Activated gamma-delta T cell treated with anti-CD3 and anti-CD28 coated beads, Interleukin-2, amount 50 U/mL, for 16 hours (primary cell): ENCODE measurements around the gene TTC28.

Experiments used
- DNase-seq: peaks from one replicate; pipeline ENCODE4 v3.0.0-alpha.2; 2020; ENCODE audit warnings: low read depth

The TTC28 gene

GRCh38 chr22:28351476-28351875 lies 328.2 kb downstream of the TTC28 start:
- no peak for DNase-seq

- no peak for DNase-seq
These were observed 330.7 kb downstream of the TTC28 start for GRCh38 chr22:28348613-28349609.

- DNase-seq = no peak
These were observed 333.3 kb downstream of the TTC28 start for GRCh38 chr22:28346308-28346707.

DNA sequence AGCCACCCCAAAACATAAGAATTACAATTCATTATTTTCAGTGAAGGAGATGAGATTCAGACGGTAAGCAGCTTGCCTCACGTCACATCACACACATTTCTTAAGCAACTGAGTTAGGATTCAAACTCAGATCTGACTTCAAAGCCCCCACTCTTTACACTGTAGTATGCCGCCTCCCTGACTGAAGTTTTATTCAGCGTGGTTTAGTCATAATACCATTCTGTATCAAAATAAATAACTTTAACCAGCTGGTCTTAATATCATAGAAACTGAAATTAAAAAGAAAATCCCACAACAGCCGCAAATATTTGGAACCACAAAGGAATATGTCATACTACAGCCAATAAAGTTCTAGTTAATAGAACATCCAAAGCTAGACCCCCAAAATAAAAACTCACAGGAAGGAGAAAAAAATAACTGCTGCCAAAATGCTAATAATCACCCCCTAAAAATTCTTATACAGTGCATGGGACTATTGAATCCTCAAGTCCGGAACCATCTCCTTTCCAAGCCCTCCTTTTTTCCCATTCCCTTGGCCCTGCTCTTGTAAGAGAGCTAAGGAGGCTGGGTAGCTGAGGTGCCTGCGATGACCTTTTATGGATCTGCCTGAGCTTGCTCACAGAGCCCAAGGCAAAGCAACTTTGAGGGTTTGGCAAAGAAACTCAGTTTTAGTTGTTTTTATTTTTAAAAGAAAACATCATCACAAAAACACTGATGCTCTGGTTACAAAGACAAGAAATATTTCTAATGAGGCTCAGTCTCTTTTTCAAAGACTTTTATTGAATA lies 334.5 kb downstream of the TTC28 start:
- no peak for DNase-seq

DNA sequence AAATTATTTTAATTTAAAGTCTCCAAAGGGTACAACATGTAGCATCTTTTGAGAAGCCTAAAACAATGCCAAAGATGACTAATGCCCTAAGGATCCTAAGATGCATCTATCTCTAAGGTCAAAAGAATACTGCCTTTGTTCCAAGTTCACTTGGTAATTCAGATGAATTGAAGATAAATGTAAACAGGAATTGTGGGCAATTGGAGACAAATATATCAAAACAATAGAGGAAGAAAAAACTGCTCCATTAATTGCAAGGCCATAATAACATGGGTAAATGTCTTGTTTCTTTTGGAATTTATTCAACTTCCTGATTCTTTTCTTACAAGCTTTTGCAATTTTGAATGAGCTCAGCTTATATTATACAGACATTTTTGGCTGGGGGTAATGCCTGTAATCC lies 338.6 kb downstream of the TTC28 start:
- DNase-seq = no peak

DNA sequence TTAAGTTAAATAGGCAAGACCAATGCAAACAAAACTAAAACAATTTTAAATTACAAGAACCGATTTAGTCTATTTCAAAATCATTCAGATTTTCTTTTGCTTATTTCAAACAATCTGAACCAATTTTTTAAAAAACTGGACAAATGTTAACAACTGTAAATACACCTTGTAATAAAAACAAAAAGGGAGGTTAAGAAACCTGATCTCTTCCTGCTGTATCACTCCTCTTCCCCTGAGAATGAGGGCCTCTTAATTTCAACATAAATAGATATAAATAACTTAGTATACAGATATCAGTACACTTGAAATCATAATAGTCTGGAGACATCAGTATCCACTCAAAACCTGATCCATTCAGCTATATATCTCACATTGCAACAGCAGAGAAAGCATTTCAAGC lies 346.6 kb downstream of the TTC28 start:
- DNase-seq = no peak

GRCh38 chr22:28332410-28332809 lies 347.2 kb downstream of the TTC28 start:
- no peak for DNase-seq

- DNase-seq = no peak
These were observed 347.9 kb downstream of the TTC28 start for GRCh38 chr22:28331695-28332094.

DNA sequence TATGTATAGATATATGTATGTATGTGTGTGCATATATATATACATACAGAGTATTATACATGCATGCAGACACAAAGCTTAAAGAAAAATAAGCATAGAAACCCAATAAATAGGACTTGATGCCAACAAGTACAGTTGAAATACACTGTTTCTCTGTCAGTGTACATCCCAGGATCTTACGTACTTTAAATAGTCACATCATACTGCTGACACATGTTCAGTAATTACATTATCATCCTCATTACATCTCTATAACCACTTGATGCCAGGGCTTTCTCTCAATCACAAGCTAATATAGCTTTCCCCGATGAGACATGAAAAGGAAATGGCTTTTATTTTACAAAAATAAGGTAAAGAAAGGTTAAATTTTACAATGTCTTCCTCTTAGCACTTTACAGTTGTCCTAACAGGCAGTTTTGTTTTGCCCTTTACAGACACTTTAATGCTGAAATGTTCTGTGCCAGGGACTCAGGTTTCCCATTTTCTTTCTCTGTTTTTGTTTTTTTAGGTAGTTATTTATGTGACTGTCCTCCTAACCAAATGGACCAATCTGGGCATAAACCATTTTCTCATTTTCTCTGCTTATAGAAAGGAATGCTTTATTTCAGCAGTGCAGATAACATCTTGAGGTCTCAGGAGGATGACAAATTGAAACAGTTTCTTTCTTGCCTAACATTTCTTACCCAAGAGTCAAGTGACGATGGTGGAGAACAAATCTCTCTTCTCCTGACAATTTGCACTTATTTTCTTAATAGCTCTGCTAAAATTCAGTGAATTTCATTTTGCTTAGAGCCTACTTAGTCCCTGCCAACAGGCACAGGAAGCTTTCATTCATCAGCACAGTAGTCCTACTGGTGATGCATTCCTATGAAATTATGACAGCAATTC lies 350.2 kb downstream of the TTC28 start:
- DNase-seq = no peak

DNA sequence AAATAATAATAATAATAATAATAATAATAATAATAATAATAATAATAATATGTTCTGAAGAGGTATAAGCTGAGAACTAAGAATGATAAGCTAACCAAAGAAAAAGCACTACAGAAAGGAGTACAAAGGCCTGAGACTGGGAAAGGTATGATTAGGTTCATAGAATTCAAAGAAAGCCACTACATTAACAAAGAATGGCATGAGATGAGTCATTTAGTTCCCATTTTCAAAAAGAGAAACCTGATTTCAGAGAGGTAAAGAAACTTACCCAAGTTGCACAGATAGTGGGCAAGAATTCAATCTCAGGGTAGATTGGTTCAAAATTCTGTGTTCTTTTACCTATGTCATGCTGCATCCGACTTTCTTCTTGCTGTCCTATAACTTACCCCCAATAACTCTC lies 350.9 kb downstream of the TTC28 start:
- no peak for DNase-seq

GRCh38 chr22:28316014-28316413 lies 363.6 kb downstream of the TTC28 start:
- DNase-seq = no peak

DNA sequence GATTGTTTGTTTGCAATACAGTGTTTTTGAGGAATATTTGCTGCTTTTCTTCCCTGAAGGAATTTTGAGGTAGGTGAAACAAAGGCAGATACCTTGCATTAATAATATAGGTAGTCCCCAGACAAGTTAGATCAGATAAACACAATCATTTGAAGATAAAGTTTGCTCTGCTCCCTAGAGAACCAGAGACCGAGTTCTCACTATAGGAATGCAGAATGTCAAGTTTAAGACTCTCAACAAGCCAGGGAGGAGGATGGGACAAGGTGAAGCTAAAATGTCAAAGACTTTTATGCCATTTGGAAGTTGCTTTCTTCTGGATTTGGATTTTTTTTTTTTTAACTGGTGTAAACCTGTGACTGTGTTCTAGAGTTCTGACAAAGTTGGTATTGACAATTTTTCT lies 364.7 kb downstream of the TTC28 start:
- DNase-seq = no peak

- no peak for DNase-seq
These were observed 369.3 kb downstream of the TTC28 start for GRCh38 chr22:28310299-28310698.

DNA sequence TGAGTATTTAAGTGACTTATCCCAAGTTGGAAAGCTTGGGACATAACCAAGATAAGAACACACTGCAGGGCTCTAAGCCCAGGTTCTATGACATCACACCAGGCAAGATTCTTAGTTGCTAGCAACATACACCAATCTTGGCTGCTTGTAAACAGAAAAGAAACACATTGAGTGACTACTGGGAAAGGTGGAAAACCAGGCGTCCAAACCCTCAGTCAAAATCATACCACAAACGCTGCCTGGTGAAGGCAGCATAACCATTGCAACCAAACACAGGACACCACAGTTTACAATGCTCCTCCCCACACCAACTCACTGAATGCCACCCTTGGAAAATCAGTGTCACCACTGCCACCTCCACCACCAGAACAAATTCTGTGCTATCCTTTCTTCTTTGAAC lies 379.9 kb downstream of the TTC28 start:
- DNase-seq = no peak

- no peak for DNase-seq
These were observed 380.3 kb downstream of the TTC28 start for GRCh38 chr22:28299309-28299708.

- DNase-seq = no peak
These were observed 382.1 kb downstream of the TTC28 start for GRCh38 chr22:28297504-28297903.

GRCh38 chr22:28296452-28296851 lies 383.2 kb downstream of the TTC28 start:
- no peak for DNase-seq

DNA sequence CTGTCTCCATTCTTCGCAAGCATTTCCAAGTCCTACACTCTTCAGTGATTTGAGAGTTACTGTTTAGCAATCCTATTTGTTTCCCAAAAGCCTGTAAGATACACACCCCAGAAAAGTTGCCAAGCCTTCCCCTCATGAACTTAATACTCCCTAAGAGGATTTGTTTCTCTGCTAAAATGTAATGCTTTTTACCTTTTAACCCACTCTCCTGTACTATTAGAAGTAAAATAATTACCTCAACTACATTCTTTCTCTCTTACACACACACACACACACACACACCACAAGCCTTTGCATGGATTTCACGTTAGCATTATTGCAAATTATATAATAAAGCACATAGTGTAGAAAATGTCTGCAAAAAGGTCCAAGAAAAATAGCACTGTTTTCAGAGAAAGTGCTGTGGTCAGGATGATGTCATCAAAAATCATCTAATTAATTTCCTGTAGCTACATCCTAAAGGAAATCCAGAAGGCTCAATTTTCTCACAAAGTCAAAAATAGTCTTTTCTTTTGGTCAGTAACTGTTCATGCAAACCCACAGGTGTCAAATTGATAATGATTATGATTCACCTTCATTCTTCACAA lies 396.5 kb downstream of the TTC28 start:
- no peak for DNase-seq

DNA sequence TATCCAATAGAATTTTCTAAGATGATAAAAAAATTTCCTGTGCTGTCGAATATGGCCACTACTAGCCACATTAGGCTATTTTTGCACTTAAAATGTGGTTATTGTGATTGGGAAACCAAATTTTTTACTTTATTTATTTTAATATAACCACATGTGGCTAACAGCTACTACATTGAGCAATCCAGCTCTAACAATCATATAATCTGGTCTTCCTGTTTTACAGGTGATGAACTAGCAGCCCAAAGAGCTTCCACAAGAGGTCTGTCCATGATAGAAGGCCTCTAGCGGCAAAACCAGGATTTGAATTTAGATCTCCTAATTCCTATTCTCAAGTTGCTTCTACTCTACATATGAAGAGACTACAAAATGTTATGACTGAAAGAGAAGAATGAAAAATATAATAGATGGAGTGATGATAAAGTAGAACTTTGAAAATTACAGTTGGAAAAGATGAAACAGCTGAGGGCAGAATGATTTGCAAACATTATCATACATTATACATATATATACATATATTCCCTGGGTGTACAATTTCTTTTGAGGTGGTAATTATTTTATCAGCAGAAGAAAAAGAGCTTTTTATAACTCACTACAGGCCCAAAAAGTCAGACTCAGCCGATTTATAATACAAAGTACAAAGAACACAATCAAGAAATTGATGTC lies 397.1 kb downstream of the TTC28 start:
- no peak for DNase-seq

DNA sequence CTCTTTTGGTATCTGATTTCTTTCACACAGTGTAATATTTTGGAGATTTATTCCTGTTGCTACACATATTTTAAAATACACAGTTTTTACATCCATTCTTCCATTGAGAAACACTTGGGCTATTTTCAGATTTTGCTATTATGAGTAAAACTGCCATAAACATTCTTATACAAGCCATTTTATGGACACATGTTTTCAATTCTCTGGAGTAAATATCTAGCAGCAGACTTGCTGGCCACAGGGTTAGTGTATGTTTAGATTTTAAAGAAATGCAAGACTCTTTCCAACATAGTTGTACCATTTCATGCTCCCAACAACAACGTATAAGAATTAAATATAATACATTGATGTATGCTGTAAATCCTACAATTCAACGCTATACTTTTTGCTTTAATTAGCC lies 399.8 kb downstream of the TTC28 start:
- no peak for DNase-seq

DNA sequence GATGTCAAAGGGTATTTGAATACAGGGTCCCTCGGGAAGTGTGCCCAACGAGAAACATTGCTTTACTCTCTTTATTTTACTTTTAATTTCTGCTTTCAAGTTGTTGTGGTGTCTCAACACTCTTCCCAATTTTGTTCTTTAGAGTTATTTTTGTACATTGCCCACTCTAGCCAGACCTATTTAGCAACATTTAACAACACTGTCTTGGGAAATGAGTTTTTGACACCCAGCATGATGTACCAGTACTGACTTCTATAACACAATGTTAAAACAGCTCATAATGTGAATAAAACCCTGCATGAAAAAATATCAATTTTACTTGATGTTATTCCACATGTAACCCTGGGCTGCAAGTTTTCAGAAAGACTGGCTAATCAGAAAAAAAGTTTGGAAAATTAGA lies 410.4 kb downstream of the TTC28 start:
- DNase-seq = no peak
